Smooth muscle cell (in vitro differentiated cells): ENCODE measurements around the gene CPNE6. TPM values are rescaled to one million over a fixed set of nuclear protein-coding genes. Genes with fewer than 3 reads are reported as not detected.

Experiments used
- DNase-seq: peaks from one replicate; lab custom pipeline; 2025; ENCODE audit not compliant: unreplicated experiment; lab: John Stamatoyannopoulos, UW
- H2AFZ ChIP-seq: fragments of 200-600 bp; sonication (generic); 2 replicates; pipeline ENCODE4 v1.6.0; 2016; ENCODE audit warnings: antibody characterized with exemption, low read depth, mild to moderate bottlenecking
- H3F3A ChIP-seq: fragments of 200-600 bp; sonication (generic); 2 replicates; pipeline ENCODE4 v1.6.0; 2017; ENCODE audit warnings: antibody characterized with exemption, low read depth
- H3K27ac ChIP-seq: fragments of 200-600 bp; sonication (generic); 2 replicates; pipeline ENCODE4 v1.5.1; 2016; ENCODE audit warnings: low read depth, mild to moderate bottlenecking
- H3K27me3 ChIP-seq: fragments of 200-600 bp; sonication (generic); 2 replicates; pipeline ENCODE4 v1.6.1; 2016; ENCODE audit warnings: low read depth, mild to moderate bottlenecking
- H3K36me3 ChIP-seq: fragments of 200-600 bp; sonication (generic); 2 replicates; pipeline ENCODE4 v1.5.1; 2016; ENCODE audit warnings: low read depth
- H3K4me1 ChIP-seq: fragments of 200-600 bp; sonication (generic); 2 replicates; pipeline ENCODE4 v1.5.1; 2016; ENCODE audit warnings: low read depth
- H3K4me2 ChIP-seq: fragments of 200-600 bp; sonication (generic); 2 replicates; pipeline ENCODE4 v1.6.0; 2016; ENCODE audit warnings: mild to moderate bottlenecking
- H3K4me3 ChIP-seq: fragments of 200-600 bp; sonication (generic); 2 replicates; pipeline ENCODE4 v1.5.1; 2016; ENCODE audit warnings: mild to moderate bottlenecking
- H3K79me2 ChIP-seq: fragments of 200-600 bp; sonication (generic); 2 replicates; pipeline ENCODE4 v1.6.0; 2016; ENCODE audit warnings: low read depth, mild to moderate bottlenecking
- H3K9ac ChIP-seq: fragments of 200-600 bp; sonication (generic); 2 replicates; pipeline ENCODE4 v1.6.0; 2016; ENCODE audit warnings: low read depth
- H3K9me3 ChIP-seq: fragments of 200-600 bp; sonication (generic); replicated peaks from 2 replicates; pipeline ENCODE4 v1.5.1; 2016; ENCODE audit warnings: low read depth
- H4K20me1 ChIP-seq: fragments of 200-600 bp; sonication (generic); 2 replicates; pipeline ENCODE4 v1.6.0; 2016; ENCODE audit warnings: low read depth
- CTCF ChIP-seq: fragments of 200-600 bp; sonication (generic); IDR thresholded peaks from 2 replicates; pipeline ENCODE4 v1.5.1; 2017; ENCODE audit warnings: borderline replicate concordance, mild to moderate bottlenecking, antibody characterized with exemption; ENCODE audit not compliant: insufficient read depth, poor library complexity, severe bottlenecking
- WGBS: methylation state at CpG from one replicate; pipeline ENCODE4 v1.1.7; 2016; ENCODE audit warnings: low lambda C conversion rate; 5-methylcytosine and 5-hydroxymethylcytosine counted together
- polyA plus RNA-seq: library from polyadenylated mRNA; unstranded; fragments of >200 nt; fragmentation: Nextera tagmentation; extraction: Ambion mirVana; gene quantifications from 2 replicates; pipeline ENCODE4 v1.2.1, GENCODE V29; 2016
- total RNA-seq: library from RNA; depleted of rRNA; stranded (reverse); fragments of >200 nt; gene quantifications from 2 replicates; pipeline ENCODE4 v1.2.3, GENCODE V29; 2014

Gene CPNE6
- total and polyA plus RNA-seq, 2 experiments from 2014 or later = not detected

- H3K9ac ChIP-seq = no peak overlapping the region
Observed at GRCh38 chr14:24096545-24097181, 25.3 kb downstream of the CPNE6 start.

DNA sequence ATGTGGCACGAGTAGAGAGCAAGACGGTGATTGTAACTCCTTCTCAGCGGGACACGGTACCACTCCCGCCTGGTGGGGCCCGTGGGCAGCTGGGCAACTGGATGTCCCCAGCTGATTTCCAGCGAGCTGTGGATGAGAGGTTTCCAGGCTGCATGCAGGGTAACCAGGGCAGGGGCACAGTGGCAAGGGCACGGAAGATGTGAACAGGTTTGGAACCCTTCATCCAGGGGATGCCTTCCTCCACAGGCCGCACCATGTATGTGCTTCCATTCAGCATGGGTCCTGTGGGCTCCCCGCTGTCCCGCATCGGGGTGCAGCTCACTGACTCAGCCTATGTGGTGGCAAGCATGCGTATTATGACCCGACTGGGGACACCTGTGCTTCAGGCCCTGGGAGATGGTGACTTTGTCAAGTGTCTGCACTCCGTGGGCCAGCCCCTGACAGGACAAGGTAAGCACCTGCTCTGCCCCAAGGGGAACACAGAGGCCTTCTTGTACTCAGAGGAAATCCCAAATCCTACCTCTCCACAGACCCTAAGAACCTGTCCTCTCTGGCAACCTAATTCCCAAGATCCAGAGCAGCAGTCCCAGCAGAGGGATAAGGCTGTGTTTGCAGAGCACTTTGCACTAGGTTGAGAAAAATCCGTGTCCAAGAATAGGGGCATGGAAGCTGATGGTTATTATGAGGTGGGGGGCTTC is 27.0 kb downstream of the CPNE6 start:
- WGBS = 96% methylated on average over 16 of the region's 16 CpGs
- H3K4me3 ChIP-seq = no peak overlapping the region
- peaks cover 9% of the 10 kb centered on the region for H3K4me1 ChIP-seq
- no peak for DNase-seq
- no peaks in the 10 kb centered on the region for H3K36me3 ChIP-seq
- H3K9ac ChIP-seq = no peak overlapping the region
- H3K79me2 ChIP-seq = peaks cover 15% of the 10 kb centered on the region
- no peak overlapping the region for H3K27ac ChIP-seq
- no peak for TF ChIP-seq CTCF
- H3K27me3 ChIP-seq = no peaks in the 10 kb centered on the region
- H3K4me2 ChIP-seq = no peak overlapping the region
- H4K20me1 ChIP-seq = no peaks in the 10 kb centered on the region
- no peaks in the 10 kb centered on the region for H3F3A ChIP-seq
- H3K9me3 ChIP-seq = no peaks in the 10 kb centered on the region
- no peak overlapping the region for H2AFZ ChIP-seq

More at GRCh38 chr14:24096545-24097181, 25.3 kb downstream of the CPNE6 start:
- Histone ChIP-seq H3K27ac (no peak overlapping the region), H3K4me2 (no peak overlapping the region), H3K4me3 (no peak overlapping the region), H3K36me3 (no peaks in the 10 kb centered on the region), H3K9me3 (no peaks in the 10 kb centered on the region), H3K27me3 (no peaks in the 10 kb centered on the region), H4K20me1 (no peaks in the 10 kb centered on the region), H3F3A (no peaks in the 10 kb centered on the region), H3K79me2 (peaks cover 15% of the 10 kb centered on the region), H3K4me1 (peaks cover 9% of the 10 kb centered on the region), H2AFZ (no peak overlapping the region)
- no peak for TF ChIP-seq CTCF
- no peak for DNase-seq
- WGBS = 95% methylated on average over 8 of the region's 8 CpGs

GRCh38 chr14:24098927-24099813 is 27.8 kb downstream of the CPNE6 start:
- H3K4me1 ChIP-seq = peaks cover 9% of the 10 kb centered on the region
- H3K9me3 ChIP-seq = no peaks in the 10 kb centered on the region
- no peak overlapping the region for H3K9ac ChIP-seq
- no peaks in the 10 kb centered on the region for H4K20me1 ChIP-seq
- H3F3A ChIP-seq = no peaks in the 10 kb centered on the region
- no peak for TF ChIP-seq CTCF
- H2AFZ ChIP-seq = no peak overlapping the region
- no peak for DNase-seq
- no peaks in the 10 kb centered on the region for H3K36me3 ChIP-seq
- peaks cover 15% of the 10 kb centered on the region for H3K79me2 ChIP-seq
- no peaks in the 10 kb centered on the region for H3K27me3 ChIP-seq
- H3K4me3 ChIP-seq = no peak overlapping the region
- WGBS = 97% methylated on average over 16 of the region's 17 CpGs
- no peak overlapping the region for H3K27ac ChIP-seq
- H3K4me2 ChIP-seq = no peak overlapping the region
